Suppressor macrophage treated with lipopolysaccharide for 1 hour (primary cell): Measurements from ENCODE around the gene PGRMC2.

ENCODE experiments used
- DNase-seq, 3 donors: peaks; one replicate each; pipeline ENCODE4 v3.0.0-alpha.2; 2020 to 2022

Gene PGRMC2

GRCh38 chr4:128298852-128299251 lies 11.2 kb upstream of the PGRMC2 start:
- no peak for DNase-seq

DNA sequence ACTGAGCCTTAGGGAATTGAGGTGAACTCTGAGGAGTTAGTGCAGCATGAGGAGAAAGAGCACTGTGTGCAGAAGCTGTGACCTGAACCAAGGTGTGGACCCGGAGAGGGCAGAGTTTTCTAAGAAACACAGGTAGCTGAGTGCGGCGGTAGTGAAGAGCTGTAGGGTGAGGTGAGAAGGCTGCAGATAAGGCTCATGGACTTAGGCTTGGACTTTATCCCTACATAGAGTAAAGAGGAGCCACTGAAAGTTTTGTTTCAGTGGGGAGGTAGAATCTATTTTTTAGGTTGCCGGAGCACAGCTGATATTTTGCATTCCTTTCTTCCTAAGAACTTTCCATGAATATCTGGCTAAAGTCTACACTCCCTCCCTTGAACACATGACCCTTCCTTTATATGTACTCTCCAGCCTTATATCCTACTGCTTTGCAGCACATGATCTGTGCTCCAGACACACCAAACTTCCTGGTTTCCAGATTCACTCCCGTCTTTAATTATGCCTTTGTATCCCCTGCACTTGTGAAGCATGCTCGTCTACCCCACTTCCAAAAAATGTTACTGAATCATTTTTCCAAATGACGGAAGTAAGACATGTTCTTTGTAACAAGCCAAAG lies 10.6 kb upstream of the PGRMC2 start:
- no peak for DNase-seq

DNA sequence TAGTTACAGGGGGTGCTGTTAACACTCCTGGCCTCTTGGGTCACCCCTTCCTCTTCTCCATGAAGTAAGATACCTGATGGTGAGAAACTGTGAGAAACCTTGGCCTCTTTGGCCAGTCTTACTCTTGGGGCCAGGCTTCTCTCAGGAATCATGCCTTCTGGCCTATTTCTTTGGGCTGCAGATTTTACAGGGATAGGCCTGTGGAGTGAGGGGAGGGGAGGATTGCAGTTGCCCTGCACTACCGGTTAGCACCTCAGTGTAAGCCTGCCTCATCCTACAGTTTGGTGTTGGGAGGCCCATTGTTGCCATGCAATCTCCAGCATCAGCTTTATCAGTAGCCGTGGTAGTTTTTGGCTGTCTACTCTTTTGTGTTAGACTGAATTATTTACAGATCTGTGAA lies 7.6 kb upstream of the PGRMC2 start:
- no peak for DNase-seq

DNA sequence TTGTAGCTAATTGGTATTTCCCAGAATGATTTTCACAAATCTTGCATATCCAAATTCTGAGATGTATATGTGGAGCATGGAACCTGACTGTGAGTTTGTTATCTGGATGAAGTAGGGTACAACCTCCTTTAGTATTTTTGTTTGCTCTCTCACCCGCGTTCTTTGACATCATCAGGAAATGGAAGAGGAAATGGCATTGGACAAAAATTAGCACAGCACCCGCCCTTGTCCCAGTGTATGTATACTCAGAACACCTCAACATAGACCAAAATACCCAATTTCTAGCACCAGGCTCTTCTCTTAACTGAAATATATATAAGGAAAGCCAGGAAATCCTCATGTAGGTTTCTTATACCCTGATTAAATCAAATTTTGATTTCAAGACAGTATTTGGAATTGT lies 6.9 kb upstream of the PGRMC2 start:
- DNase-seq, result no peak

GRCh38 chr4:128292349-128292748 lies 4.7 kb upstream of the PGRMC2 start:
- no peak for DNase-seq

GRCh38 chr4:128291096-128291495 lies 3.5 kb upstream of the PGRMC2 start:
- DNase-seq, result no peak

- DNase-seq, result no peak
These were observed 2.9 kb upstream of the PGRMC2 start for GRCh38 chr4:128290526-128290925.

- no peak for DNase-seq
These were observed 2.0 kb upstream of the PGRMC2 start for GRCh38 chr4:128289523-128290158.

DNA sequence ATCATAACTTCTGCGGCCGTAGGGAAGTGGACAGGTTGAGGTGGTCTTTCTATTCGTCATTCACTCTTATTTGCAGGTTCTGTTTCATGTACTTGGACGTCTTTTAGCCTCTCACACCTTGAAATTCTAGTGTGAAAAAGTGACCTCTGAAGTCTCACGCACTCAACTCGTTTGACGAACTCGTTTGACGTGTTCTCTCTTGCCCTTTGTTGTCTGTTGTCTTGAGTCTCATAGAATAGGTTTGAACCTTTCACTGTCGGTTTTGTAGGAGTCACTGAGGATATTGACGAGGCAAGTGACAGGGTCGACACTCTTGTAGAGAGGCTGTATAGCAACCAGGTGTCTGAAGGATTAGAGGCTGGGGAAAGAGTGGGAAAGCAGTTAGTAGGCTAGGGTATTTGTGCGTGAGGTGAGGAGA lies 1.1 kb upstream of the PGRMC2 start:
- DNase-seq, result peak in 2 of 3 donors; percentile 20 to 22

DNA sequence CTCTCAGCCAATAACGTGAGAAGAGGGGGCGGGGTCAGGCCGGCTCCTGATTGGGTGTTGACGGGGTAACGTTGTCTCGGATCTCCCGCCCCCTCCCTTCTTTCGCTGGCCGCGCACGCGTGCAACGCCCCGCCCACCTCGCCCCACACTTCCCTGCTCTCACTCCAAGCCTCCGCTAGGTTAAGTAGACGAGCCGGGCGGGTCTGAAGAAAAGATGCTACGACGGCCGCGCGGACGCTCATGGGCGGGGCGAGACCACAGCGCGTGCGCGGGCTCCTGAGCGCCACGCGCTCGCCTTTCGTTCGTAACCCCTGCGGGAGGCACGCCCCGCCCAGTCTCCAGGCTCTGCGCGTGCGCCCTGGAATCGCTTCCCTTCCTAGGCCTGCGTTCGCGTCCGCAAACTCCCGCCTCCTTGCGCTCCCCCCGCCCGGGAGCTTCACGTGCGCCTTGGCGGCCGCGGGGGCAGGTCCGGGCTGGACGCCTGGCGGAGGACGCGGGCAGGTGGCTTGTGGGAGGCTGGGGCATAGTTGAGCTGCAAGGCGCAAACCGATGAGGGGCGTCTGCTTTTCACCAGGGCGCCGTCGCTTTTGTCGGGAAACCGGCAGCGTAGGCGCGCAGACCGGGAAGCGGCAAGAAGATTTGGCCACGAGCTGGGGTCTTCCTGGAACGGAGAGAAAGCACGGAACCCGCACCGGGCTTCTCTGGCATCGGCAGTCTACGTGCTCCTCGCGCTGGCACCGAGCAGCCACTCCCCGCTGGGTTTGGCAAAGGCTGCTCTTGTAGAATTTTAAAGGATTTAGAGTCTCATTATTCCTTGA lies 467 bp upstream of the PGRMC2 start:
- DNase-seq, result peak; percentile 98 to 100 (median 99)

DNA sequence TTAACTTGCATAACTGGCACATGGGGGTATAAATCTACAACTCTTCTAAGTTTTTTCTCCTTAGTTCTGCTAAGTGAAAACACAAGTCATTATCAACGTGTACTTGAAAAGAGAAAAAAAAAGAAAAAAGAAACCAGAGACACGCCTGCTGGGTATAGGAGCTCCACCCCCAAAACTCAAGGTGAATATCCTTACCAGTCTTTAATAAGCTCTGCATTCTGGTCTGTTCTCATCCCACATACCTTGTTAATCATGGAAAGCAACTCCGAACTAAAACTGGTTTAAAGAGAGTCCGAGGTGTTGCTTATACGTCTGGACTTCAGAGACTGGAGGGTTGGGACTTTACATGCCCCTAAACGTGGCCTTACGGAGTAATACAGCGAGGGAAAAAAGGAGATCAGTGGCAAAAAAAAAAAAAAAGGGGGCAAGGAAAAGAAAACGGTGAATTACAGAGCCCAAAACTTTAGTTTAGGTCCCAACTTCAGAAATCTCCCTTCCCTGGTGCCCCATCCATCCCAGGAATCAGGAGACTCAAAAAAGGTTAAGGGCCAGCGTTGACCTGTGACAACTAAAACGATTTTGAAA lies 1.0 kb downstream of the PGRMC2 start:
- DNase-seq, result peak; percentile 26 to 35 (median 32)

DNA sequence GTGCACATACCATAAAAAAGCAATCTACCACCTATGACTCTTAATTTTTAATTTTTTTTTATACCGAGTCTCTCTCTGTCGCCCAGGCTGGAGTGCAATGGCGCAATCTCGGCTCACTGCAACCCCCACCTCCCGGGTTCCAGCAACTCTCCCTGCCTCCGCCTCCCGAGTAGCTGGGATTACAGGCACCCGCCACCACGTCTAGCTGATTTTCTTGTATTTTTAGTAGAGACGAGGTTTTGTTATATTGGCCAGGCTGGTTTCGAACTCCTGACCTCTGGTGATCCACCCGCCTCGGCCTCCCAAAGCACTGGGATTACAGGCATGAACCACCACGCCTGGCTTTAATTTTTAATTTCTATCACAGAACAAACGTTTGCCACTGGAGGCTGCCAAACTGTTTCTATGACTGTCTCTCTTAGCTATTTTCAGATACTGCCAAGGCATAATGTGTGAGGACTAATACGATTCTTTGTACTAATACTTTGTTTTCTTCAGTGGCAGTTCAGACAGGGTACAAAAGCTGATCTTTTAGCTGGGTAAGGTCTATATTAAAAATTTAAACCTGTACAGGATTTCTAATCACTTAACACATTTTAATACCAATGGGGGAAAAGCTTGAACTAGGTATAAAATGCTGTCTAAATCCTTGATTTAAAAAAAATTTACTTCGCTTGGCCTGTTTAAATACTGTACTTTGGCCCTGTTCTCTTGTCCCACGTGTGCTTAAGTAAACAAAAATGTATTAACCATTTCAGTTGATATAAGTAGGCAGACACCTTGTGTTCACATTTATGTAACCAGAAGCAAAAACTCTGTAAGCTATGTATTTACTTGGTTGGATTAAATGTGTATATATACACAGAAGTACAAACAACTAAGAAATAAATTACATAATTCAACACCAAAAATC lies 2.3 kb downstream of the PGRMC2 start:
- no peak for DNase-seq

GRCh38 chr4:128284317-128284716 lies 3.3 kb downstream of the PGRMC2 start:
- no peak for DNase-seq

- no peak for DNase-seq
These were observed 4.5 kb downstream of the PGRMC2 start for GRCh38 chr4:128283071-128283470.

GRCh38 chr4:128282516-128282915 lies 5.1 kb downstream of the PGRMC2 start:
- no peak for DNase-seq

GRCh38 chr4:128281354-128281753 lies 6.3 kb downstream of the PGRMC2 start:
- no peak for DNase-seq

DNA sequence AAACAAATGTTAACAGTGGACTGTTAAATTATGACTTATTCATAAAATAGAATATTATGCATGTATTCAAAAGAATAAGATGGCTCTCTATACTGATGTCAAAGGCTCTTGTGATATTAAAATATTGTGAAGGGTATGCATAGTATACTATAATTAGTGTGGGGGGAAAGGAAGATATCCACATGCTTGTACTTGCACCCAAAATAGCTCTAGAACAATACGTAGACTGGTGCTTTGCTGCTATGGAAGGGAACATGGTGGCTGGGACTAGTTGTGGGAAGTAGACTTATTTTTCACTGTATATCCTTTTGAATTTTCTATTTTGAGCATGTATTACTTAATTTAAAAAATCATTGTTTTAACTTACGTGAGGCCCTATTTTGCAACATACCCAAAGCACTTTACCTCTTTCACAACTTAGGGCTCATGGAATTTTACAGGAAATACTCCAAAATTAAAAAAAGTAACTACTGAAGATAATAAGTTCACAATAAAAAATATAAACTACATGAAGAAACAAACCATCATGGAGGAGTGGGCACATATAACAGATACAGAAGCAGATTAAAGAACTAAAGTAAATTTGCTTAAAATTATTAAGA lies 7.9 kb downstream of the PGRMC2 start:
- DNase-seq, result no peak

- no peak for DNase-seq
These were observed 9.8 kb downstream of the PGRMC2 start for GRCh38 chr4:128277856-128278255.

- DNase-seq, result no peak
These were observed 12.3 kb downstream of the PGRMC2 start for GRCh38 chr4:128275346-128275745.

DNA sequence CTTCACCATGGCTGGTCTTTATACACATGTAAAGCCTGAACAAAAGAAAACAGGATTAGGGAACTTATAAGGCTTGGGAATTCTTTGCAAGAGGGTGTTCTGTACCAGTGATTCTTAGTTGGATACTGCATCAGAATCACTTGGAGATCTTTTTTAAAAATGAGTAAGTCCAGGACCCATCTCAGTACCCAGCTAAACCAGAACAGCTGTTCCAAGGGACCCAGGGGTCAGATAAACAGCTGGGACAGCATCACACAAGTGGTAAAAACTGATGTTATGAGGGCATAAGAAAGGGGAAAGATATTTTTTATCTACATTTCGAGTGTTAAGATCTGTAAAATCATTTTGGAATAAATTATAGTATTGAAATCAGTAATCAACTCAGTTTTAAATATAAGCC lies 16.1 kb downstream of the PGRMC2 start:
- no peak for DNase-seq

DNA sequence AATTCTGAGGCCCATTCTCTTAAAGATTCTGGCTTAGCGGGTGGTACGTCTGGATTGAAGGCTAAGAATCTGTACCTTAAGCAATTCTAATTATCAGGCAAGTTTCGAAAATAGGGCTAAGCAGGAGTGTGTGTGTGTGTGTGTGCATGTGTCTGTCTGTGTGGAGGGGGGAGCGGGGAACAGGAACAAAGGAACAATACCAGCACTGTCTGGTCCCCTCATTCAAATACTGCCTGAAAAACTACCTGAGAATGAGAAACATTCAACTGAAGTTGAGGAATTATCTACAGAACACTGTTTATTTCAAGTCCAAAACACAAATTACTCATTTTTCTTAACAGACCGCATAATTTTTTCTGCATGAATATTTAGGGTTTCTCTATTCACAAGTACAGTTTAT lies 18.6 kb downstream of the PGRMC2 start:
- DNase-seq, result no peak

GRCh38 chr4:128267745-128268144 lies 19.9 kb downstream of the PGRMC2 start:
- no peak for DNase-seq
